ENCODE measurements around the gene TBC1D8. TPM values are rescaled to one million over a fixed set of nuclear protein-coding genes. Genes with fewer than 3 reads are reported as not detected.

The TBC1D8 gene
- total RNA-seq, 4 donors from 2014 or later = 16.7 to 44.0 (median 19.7) TPM

GRCh38 chr2:100982431-100982861 is 168.7 kb downstream of the TBC1D8 start:
- H3K27me3 ChIP-seq = no peaks in the 10 kb centered on the region
- DNase-seq = no peak
- H3K36me3 ChIP-seq = no peaks in the 10 kb centered on the region
- intact Hi-C loops (cut with DNase I; ENCODE audit: low total_unique reads) = loop anchor here (2.0 to 10.0 kb wide), 2 partner anchors 278 to 372 kb away; no protein-coding TSS in a partner anchor
- no peak overlapping the region for H3K27ac ChIP-seq
- TF ChIP-seq CTCF (IDR thresholded peaks at IDR 0.05) = no peak
- TF ChIP-seq POLR2A (IDR thresholded peaks at IDR 0.05) = no peak
- no peak overlapping the region for H3K4me3 ChIP-seq
- no peaks in the 10 kb centered on the region for H3K9me3 ChIP-seq
- no peaks in the 10 kb centered on the region for H3K4me1 ChIP-seq

GRCh38 chr2:100981011-100981410 is 170.2 kb downstream of the TBC1D8 start:
- TF ChIP-seq POLR2A (IDR thresholded peaks at IDR 0.05) = no peak
- Histone ChIP-seq H3K9me3 (no peaks in the 10 kb centered on the region), H3K4me3 (no peak overlapping the region), H3K36me3 (no peaks in the 10 kb centered on the region), H3K27ac (no peak overlapping the region), H3K4me1 (no peaks in the 10 kb centered on the region), H3K27me3 (no peaks in the 10 kb centered on the region)
- intact Hi-C loops (cut with DNase I; ENCODE audit: low total_unique reads) = loop anchor here (10.0 kb wide), 1 partner anchor 276 kb away; no protein-coding TSS in a partner anchor
- DNase-seq = no peak

- DNase-seq = no peak
- intact Hi-C loops (cut with DNase I; ENCODE audit: low total_unique reads) = loop anchor here (10.0 kb wide), 1 partner anchor 275 kb away; no protein-coding TSS in a partner anchor
- no peak overlapping the region for H3K27ac ChIP-seq
- H3K36me3 ChIP-seq = no peaks in the 10 kb centered on the region
- H3K4me1 ChIP-seq = no peaks in the 10 kb centered on the region
- no peaks in the 10 kb centered on the region for H3K9me3 ChIP-seq
- TF ChIP-seq CTCF (IDR thresholded peaks at IDR 0.05) (no peak), POLR2A (IDR thresholded peaks at IDR 0.05) (no peak)
- no peaks in the 10 kb centered on the region for H3K27me3 ChIP-seq
- H3K4me3 ChIP-seq = no peak overlapping the region
Measured at GRCh38 chr2:100980046-100980445, 171.1 kb downstream of the TBC1D8 start.

- H3K9me3 ChIP-seq = no peaks in the 10 kb centered on the region
- no peaks in the 10 kb centered on the region for H3K27me3 ChIP-seq
- no peaks in the 10 kb centered on the region for H3K4me1 ChIP-seq
- intact Hi-C loops (cut with DNase I; ENCODE audit: low total_unique reads) = no loop called here
- peak; percentile 31 to 34 for DNase-seq
- TF ChIP-seq CTCF (IDR thresholded peaks at IDR 0.05) (no peak), POLR2A (IDR thresholded peaks at IDR 0.05) (no peak)
- H3K4me3 ChIP-seq = no peak overlapping the region
- H3K27ac ChIP-seq = peak overlapping the region in 1 of 2 donors; percentile 36
- H3K36me3 ChIP-seq = no peaks in the 10 kb centered on the region
Measured at GRCh38 chr2:100978582-100979191, 172.5 kb downstream of the TBC1D8 start.

GRCh38 chr2:100977511-100977910 is 173.7 kb downstream of the TBC1D8 start:
- intact Hi-C loops (cut with DNase I; ENCODE audit: low total_unique reads) = no loop called here
- H3K27ac ChIP-seq = no peak overlapping the region
- H3K27me3 ChIP-seq = no peaks in the 10 kb centered on the region
- TF ChIP-seq CTCF (IDR thresholded peaks at IDR 0.05) = no peak
- no peak for TF ChIP-seq POLR2A (IDR thresholded peaks at IDR 0.05)
- no peaks in the 10 kb centered on the region for H3K36me3 ChIP-seq
- DNase-seq = no peak
- no peak overlapping the region for H3K4me3 ChIP-seq
- no peaks in the 10 kb centered on the region for H3K9me3 ChIP-seq
- H3K4me1 ChIP-seq = no peaks in the 10 kb centered on the region
